Fibroblast of lung (primary cell): ENCODE measurements around the gene GID8. TPM values are rescaled to one million over a fixed set of nuclear protein-coding genes. Genes with fewer than 3 reads are reported as not detected.
A peak's percentile ranks its signal among the peaks of the same experiment; 100 is the strongest.

Experiments
- DNase-seq, 2 donors: peaks; one replicate each; pipeline versions ENCODE4 v3.0.0 to v3.0.0-alpha.2; 2010; ENCODE audit warnings: low read depth in 2 of 2
- H2AFZ ChIP-seq: 2 replicates; pipeline ENCODE4 v1.5.1; 2012; ENCODE audit warnings: low read length, control low read depth, inconsistent platforms
- H3K27ac ChIP-seq: 2 replicates; pipeline ENCODE4 v1.5.1; 2011; ENCODE audit warnings: low read length, control low read depth; ENCODE audit not compliant: insufficient read depth
- H3K27me3 ChIP-seq: 2 replicates; pipeline ENCODE4 v1.5.1; 2011; ENCODE audit warnings: mild to moderate bottlenecking, low read length; ENCODE audit not compliant: control insufficient read depth, insufficient read depth
- H3K36me3 ChIP-seq: 2 replicates; pipeline ENCODE4 v1.5.1; 2011; ENCODE audit warnings: low read length; ENCODE audit not compliant: control insufficient read depth, insufficient read depth
- H3K4me1 ChIP-seq: 2 replicates; pipeline ENCODE4 v1.5.1; 2011; ENCODE audit warnings: low read length; ENCODE audit not compliant: control insufficient read depth, insufficient read depth; ENCODE audit errors: extremely low read depth
- H3K4me2 ChIP-seq: 2 replicates; pipeline ENCODE4 v1.5.1; 2011; ENCODE audit warnings: low read length, control low read depth; ENCODE audit not compliant: insufficient read depth; ENCODE audit errors: extremely low read depth
- H3K4me3 ChIP-seq, 4 experiments: fragments of 200-600 bp in 1 of 4; sonication (generic) in 1 of 4; replicated peaks in 1 of 4; 2 replicates each; pipeline ENCODE4 v1.5.1; 2011 to 2016; ENCODE audit warnings: low read length in 4 of 4, low read depth in 3 of 4, mild to moderate bottlenecking in 3 of 4, control low read depth in 2 of 4, inconsistent platforms in 1 of 4, mixed read lengths in 1 of 4; ENCODE audit not compliant: insufficient read depth in 1 of 4; ENCODE audit errors: control extremely low read depth in 1 of 4
- H3K79me2 ChIP-seq: 2 replicates; pipeline ENCODE4 v1.5.1; 2012; ENCODE audit warnings: mild to moderate bottlenecking, low read length, inconsistent platforms; ENCODE audit not compliant: control insufficient read depth, insufficient read depth
- H3K9ac ChIP-seq: 2 replicates; pipeline ENCODE4 v1.5.1; 2011; ENCODE audit warnings: mild to moderate bottlenecking, low read length, control low read depth; ENCODE audit not compliant: insufficient read depth
- H3K9me3 ChIP-seq: 2 replicates; pipeline ENCODE4 v1.5.1; 2012; ENCODE audit warnings: low read depth, low read length; ENCODE audit not compliant: control insufficient read depth, insufficient read depth
- H4K20me1 ChIP-seq: 2 replicates; pipeline ENCODE4 v1.5.1; 2011; ENCODE audit warnings: low read length; ENCODE audit not compliant: control insufficient read depth, insufficient read depth; ENCODE audit errors: extremely low read depth
- EZH2 ChIP-seq: IDR thresholded peaks from 2 replicates; pipeline ENCODE4 v1.5.1; 2012; ENCODE audit warnings: low read length, control low read depth, mild to moderate bottlenecking; ENCODE audit errors: missing control alignments
- polyA plus RNA-seq, 2 donors: library from polyadenylated mRNA; depleted of rRNA in 1 of 2; stranded (reverse) in 1 of 2; unstranded in 1 of 2; fragments of >200 nt; gene quantifications; 2 replicates each; pipeline ENCODE4 v1.2.1, GENCODE V29; 2011 to 2012; ENCODE audit warnings: missing spikeins in 1 of 2
- total RNA-seq: library from RNA; depleted of rRNA; stranded (reverse); fragments of >200 nt; gene quantifications from 2 replicates; pipeline ENCODE4 v1.2.1, GENCODE V29; 2014
- TF ChIP-seq, protein P1 (sequence below), 2 donors: IDR thresholded peaks in 1 of 2; conservative IDR thresholded peaks in 1 of 2; 1 replicate in 1 of 2; 2 replicates in 1 of 2; pipeline ENCODE4 v1.5.1; 2011 to 2012; ENCODE audit warnings: low read length in 2 of 2, control low read depth in 1 of 2, inconsistent platforms in 1 of 2, low read depth in 1 of 2, mild to moderate bottlenecking in 1 of 2

The GID8 gene
- total and polyA plus RNA-seq, 2 donors (not counting 1 experiment from before 2014, with no cell fraction given): 23.0 to 33.9 TPM

DNA sequence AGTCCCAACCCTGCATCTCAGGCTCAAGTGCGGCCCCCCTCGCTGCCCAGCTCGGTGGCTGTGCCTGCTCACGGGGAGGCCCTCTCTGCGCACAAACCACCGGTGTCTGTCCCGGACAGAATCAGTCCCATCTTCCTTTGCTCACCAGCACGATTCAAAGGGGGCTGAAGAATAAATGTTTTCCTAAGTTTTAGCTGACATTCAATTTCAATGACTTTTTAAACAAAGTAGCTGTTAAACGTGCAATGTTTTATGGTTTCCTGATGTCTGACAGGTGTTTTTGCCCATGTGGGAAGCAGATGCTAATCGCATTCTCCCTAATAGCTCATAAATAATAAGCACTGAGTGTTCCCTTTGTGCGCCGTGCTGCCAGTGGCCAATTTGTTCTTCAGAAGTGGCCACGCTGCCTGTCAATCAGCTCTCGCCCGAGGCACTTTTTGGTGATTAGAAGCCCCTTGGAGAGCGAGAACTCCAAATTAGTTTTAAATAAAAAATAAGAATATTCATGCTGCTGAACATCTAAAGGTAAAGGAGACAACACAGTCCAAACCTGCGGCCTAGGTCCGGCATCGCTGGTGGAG lies 42.5 kb downstream of the GID8 start:
- no peak overlapping the region for H2AFZ ChIP-seq
- H3K4me2 ChIP-seq: no peak overlapping the region
- no peak for DNase-seq
- no peak overlapping the region for H3K27ac ChIP-seq
- no peak overlapping the region for H3K4me3 ChIP-seq
- no peaks in the 10 kb centered on the region for H3K36me3 ChIP-seq
- no peaks in the 10 kb centered on the region for H3K9me3 ChIP-seq
- H3K9ac ChIP-seq: no peak overlapping the region
- peaks cover 23% of the 10 kb centered on the region for H3K27me3 ChIP-seq
- H3K79me2 ChIP-seq: no peaks in the 10 kb centered on the region
- no peaks in the 10 kb centered on the region for H3K4me1 ChIP-seq
- no peaks in the 10 kb centered on the region for H4K20me1 ChIP-seq
- TF ChIP-seq EZH2: peak; percentile 28
- TF ChIP-seq, protein P1, sequence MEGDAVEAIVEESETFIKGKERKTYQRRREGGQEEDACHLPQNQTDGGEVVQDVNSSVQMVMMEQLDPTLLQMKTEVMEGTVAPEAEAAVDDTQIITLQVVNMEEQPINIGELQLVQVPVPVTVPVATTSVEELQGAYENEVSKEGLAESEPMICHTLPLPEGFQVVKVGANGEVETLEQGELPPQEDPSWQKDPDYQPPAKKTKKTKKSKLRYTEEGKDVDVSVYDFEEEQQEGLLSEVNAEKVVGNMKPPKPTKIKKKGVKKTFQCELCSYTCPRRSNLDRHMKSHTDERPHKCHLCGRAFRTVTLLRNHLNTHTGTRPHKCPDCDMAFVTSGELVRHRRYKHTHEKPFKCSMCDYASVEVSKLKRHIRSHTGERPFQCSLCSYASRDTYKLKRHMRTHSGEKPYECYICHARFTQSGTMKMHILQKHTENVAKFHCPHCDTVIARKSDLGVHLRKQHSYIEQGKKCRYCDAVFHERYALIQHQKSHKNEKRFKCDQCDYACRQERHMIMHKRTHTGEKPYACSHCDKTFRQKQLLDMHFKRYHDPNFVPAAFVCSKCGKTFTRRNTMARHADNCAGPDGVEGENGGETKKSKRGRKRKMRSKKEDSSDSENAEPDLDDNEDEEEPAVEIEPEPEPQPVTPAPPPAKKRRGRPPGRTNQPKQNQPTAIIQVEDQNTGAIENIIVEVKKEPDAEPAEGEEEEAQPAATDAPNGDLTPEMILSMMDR (conservative IDR thresholded peaks at IDR 0.05 in 1 of 2, IDR thresholded peaks at IDR 0.05 in 1 of 2; ENCODE audit: low read depth in 1 of 2, low read length in 2 of 2): no peak

DNA sequence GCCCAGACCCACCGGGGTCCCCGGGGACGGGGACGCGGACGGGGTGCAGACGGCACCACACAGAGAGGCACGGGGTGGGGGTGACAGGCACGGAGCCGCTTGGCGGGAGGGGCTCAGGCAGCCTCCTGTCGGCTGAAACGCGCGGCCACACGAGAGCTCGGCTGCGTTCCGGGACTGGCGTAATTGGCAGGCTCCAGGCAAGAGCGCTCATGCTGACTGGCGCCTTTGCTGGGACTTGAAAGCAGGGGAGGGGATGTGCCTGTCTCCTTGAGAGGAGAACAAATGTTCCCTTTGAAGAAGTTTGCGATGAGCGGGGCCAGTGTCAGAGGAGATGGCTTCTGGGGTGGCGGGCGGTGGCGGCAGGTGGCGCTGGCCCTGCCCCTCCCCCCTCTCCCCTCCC lies 43.0 kb downstream of the GID8 start:
- no peak overlapping the region for H3K4me3 ChIP-seq
- no peak for DNase-seq
- H3K9me3 ChIP-seq: no peaks in the 10 kb centered on the region
- H4K20me1 ChIP-seq: no peaks in the 10 kb centered on the region
- no peaks in the 10 kb centered on the region for H3K79me2 ChIP-seq
- peaks cover 23% of the 10 kb centered on the region for H3K27me3 ChIP-seq
- no peaks in the 10 kb centered on the region for H3K4me1 ChIP-seq
- no peak overlapping the region for H2AFZ ChIP-seq
- no peak overlapping the region for H3K9ac ChIP-seq
- no peaks in the 10 kb centered on the region for H3K36me3 ChIP-seq
- no peak overlapping the region for H3K27ac ChIP-seq
- TF ChIP-seq, protein P1 (conservative IDR thresholded peaks at IDR 0.05 in 1 of 2, IDR thresholded peaks at IDR 0.05 in 1 of 2; ENCODE audit: low read depth in 1 of 2, low read length in 2 of 2): no peak
- no peak for TF ChIP-seq EZH2
- H3K4me2 ChIP-seq: no peak overlapping the region

DNA sequence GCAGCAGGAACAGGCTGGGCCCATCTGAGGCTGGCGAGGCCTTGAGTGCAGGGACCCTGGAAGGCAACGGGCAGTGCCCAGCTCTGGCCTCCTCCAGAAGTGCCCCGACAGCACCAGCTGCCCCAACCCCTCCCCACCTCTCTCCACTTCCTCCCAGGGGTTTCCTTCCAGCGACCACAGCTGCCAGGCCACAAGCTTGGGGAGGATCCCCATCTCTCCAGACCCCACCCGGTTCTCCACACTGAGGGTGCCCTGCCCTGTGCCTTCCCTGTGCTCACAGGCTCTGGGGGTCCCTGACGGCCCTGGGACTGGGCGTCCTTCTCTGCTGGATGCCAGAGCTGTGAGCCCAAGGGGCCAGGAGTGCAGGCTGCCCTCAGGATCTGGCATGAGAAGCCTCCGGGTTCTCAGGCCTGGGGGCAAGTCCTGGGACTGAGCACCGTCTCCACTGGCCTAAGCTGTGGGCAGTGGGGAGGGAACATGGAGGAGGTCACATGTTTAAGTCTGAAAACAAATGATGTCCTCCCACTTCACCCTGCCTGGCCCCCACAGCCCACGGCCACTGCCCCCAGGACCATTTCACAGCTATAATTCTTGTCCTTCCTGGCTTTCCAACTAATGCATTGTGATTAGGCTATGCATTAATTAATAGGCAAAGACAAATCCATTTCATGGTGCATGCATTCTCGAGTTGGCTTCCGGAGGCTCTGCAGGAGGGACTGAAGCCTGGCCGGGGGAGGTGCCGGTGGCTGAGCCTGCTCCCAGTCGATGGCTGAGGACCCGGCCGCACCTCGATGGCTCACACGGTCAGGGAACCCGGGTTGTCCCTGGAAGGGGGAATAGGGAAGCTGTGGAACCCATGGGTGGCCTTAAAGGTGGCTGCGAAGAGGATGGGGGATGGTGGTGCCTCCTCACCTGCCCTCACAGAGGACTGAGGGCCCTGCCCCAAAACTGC lies 44.5 kb downstream of the GID8 start:
- Histone ChIP-seq H3K4me3 (no peak overlapping the region), H3K9ac (no peak overlapping the region), H3K4me2 (no peak overlapping the region), H2AFZ (no peak overlapping the region), H3K27me3 (peaks cover 23% of the 10 kb centered on the region), H4K20me1 (no peaks in the 10 kb centered on the region), H3K36me3 (no peaks in the 10 kb centered on the region), H3K4me1 (no peaks in the 10 kb centered on the region), H3K79me2 (no peaks in the 10 kb centered on the region), H3K27ac (no peak overlapping the region), H3K9me3 (no peaks in the 10 kb centered on the region)
- TF ChIP-seq, protein P1 (conservative IDR thresholded peaks at IDR 0.05 in 1 of 2, IDR thresholded peaks at IDR 0.05 in 1 of 2; ENCODE audit: low read depth in 1 of 2, low read length in 2 of 2): no peak
- no peak for TF ChIP-seq EZH2
- DNase-seq: no peak
